Gastrocnemius medialis (tissue), 4 donors: ENCODE measurements around the gene ABR.

Experiments
- CTCF ChIP-seq, 5 experiments: fragments of 450-650 bp in 3 of 5; fragments of 200-600 bp in 2 of 5; sonication (generic) in 2 of 5; IDR thresholded peaks in 4 of 5; conservative IDR thresholded peaks in 1 of 5; 1 replicate in 4 of 5; 2 replicates in 1 of 5; pipeline ENCODE4 v1.5.1; 2016 to 2019; ENCODE audit warnings: antibody characterized with exemption in 5 of 5, mild to moderate bottlenecking in 3 of 5, moderate library complexity in 3 of 5
- POLR2A ChIP-seq, 2 donors: fragments of 450-650 bp; IDR thresholded peaks; one replicate each; pipeline ENCODE4 v1.6.1; 2017; ENCODE audit warnings: antibody characterized with exemption in 2 of 2, mild to moderate bottlenecking in 2 of 2, moderate library complexity in 2 of 2

- no peak for TF ChIP-seq CTCF (IDR thresholded peaks at IDR 0.05 in 4 of 5, conservative IDR thresholded peaks at IDR 0.05 in 1 of 5)
- no peak for TF ChIP-seq POLR2A (IDR thresholded peaks at IDR 0.05)
Measured at GRCh38 chr17:1196946-1197345, 17.2 kb upstream of the ABR start.
